Endodermal cell (in vitro differentiated cells): ENCODE measurements around the gene THOP1. TPM values are rescaled to one million over a fixed set of nuclear protein-coding genes. Genes with fewer than 3 reads are reported as not detected.

Source experiments
- DNase-seq: peaks from one replicate; pipeline ENCODE4 v3.0.0-alpha.2; 2017
- H3K27ac ChIP-seq: 2 replicates; pipeline ENCODE4 v1.5.1; 2013; ENCODE audit warnings: mild to moderate bottlenecking, low read depth, low read length, moderate library complexity
- H3K27me3 ChIP-seq: 2 replicates; pipeline ENCODE4 v1.6.1; 2013; ENCODE audit warnings: mild to moderate bottlenecking, low read length, moderate library complexity; ENCODE audit not compliant: insufficient read depth, control insufficient read depth, poor library complexity, severe bottlenecking
- H3K36me3 ChIP-seq: 2 replicates; pipeline ENCODE4 v1.7.0; 2013; ENCODE audit warnings: mild to moderate bottlenecking, low read length, moderate library complexity; ENCODE audit not compliant: control insufficient read depth, insufficient read depth
- H3K4me1 ChIP-seq: one replicate; pipeline ENCODE4 v1.7.0; 2013; ENCODE audit warnings: low read length; ENCODE audit not compliant: control insufficient read depth, insufficient read depth
- H3K4me3 ChIP-seq: 2 replicates; pipeline ENCODE4 v1.5.1; 2013; ENCODE audit warnings: mild to moderate bottlenecking, low read length, moderate library complexity
- H3K9ac ChIP-seq: 2 replicates; pipeline ENCODE4 v1.6.1; 2013; ENCODE audit warnings: mild to moderate bottlenecking, low read length, moderate library complexity; ENCODE audit not compliant: poor library complexity, severe bottlenecking; ENCODE audit errors: extremely low read depth
- H3K9me3 ChIP-seq: 2 replicates; pipeline ENCODE4 v1.6.1; 2013; ENCODE audit warnings: mild to moderate bottlenecking, low read length, moderate library complexity; ENCODE audit not compliant: control insufficient read depth
- H3K27ac Mint-ChIP-seq: 2 replicates; pipeline ENCODE4 v1.8.0; 2020; ENCODE audit warnings: mixed read lengths
- H3K27me3 Mint-ChIP-seq: 2 replicates; pipeline ENCODE4 v1.8.0; 2021; ENCODE audit warnings: mild to moderate bottlenecking, mixed read lengths; ENCODE audit not compliant: insufficient read depth
- H3K36me3 Mint-ChIP-seq: 2 replicates; pipeline ENCODE4 v1.8.0; 2020; ENCODE audit warnings: low read depth, mixed read lengths
- H3K4me1 Mint-ChIP-seq: 2 replicates; pipeline ENCODE4 v1.8.0; 2020; ENCODE audit warnings: mixed read lengths
- H3K4me3 Mint-ChIP-seq: 2 replicates; pipeline ENCODE4 v1.8.0; 2020; ENCODE audit warnings: mild to moderate bottlenecking, moderate library complexity, mixed read lengths
- H3K9me3 Mint-ChIP-seq: 2 replicates; pipeline ENCODE4 v1.8.0; 2020; ENCODE audit warnings: mild to moderate bottlenecking, mixed read lengths
- CTCF ChIP-seq: fragments of 200-600 bp; sonication (generic); conservative IDR thresholded peaks from 2 replicates; pipeline ENCODE4 v1.5.0; 2021; ENCODE audit warnings: antibody characterized with exemption, mild to moderate bottlenecking
- WGBS, 2 experiments: methylation state at CpG; one replicate each; pipeline versions ENCODE4 v1.1.5 to v1.1.7; 2013; ENCODE audit warnings: missing lambda C conversion rate in 2 of 2, mixed read lengths in 1 of 2; ENCODE audit not compliant: insufficient coverage in 1 of 2, insufficient read length in 1 of 2; 5-methylcytosine and 5-hydroxymethylcytosine counted together
- long read RNA-seq, 4 experiments: library from polyadenylated mRNA in 2 of 4; library from RNA in 1 of 4; library from capped mRNA in 1 of 4; stranded (forward) in 3 of 4; unstranded in 1 of 4; transcript quantifications; one replicate each; pipeline ENCODE4 v2.0.0, GENCODE V29; 2020 to 2021; ENCODE audit warnings: inconsistent platforms in 1 of 4
- polyA plus RNA-seq, 2 experiments: library from polyadenylated mRNA; stranded (reverse); fragments of 50-300 nt; gene quantifications; one replicate each; pipeline ENCODE4 v1.2.3, GENCODE V29; 2013
- total RNA-seq, 2 donors: library from RNA; stranded (reverse); fragmentation: NEBNext Ultra II Directional in 1 of 2; extraction: Animal tissue kit (Norgen Biotek cat#: 25700) in 1 of 2; gene quantifications; 2 replicates in 1 of 2; 3 replicates in 1 of 2; pipeline ENCODE4 v1.2.1, GENCODE V29; 2021

Gene THOP1
- 100 to 1,000 TPM; 130 to 170 TPM for total RNA-seq
- 85.8 TPM for polyA plus RNA-seq (2013, experiment 1 of 2)
- polyA plus RNA-seq (2013, experiment 2 of 2) = 77.0 TPM
- long read RNA-seq, experiment 1, full-length matches to known transcripts = 10 of 45 reads
- long read RNA-seq, experiment 1, partial matches to known transcripts = 20 of 45 reads
- long read RNA-seq, experiment 1, other reads (novel, unspliced or antisense) = 15 of 45 reads
- long read RNA-seq, experiment 2, full-length matches to known transcripts = 129 of 174 reads
- long read RNA-seq, experiment 2, partial matches to known transcripts = 14 of 174 reads
- long read RNA-seq, experiment 2, other reads (novel, unspliced or antisense) = 31 of 174 reads
- long read RNA-seq, experiment 3, full-length matches to known transcripts = 251 of 321 reads
- long read RNA-seq, experiment 3, partial matches to known transcripts = 14 of 321 reads
- long read RNA-seq, experiment 3, other reads (novel, unspliced or antisense) = 56 of 321 reads
- long read RNA-seq, experiment 4, full-length matches to known transcripts = 6 of 11 reads
- long read RNA-seq, experiment 4, partial matches to known transcripts = 3 of 11 reads
- long read RNA-seq, experiment 4, other reads (novel, unspliced or antisense) = 2 of 11 reads

- Mint-ChIP-seq H3K9me3 (peaks cover 4% of the 10 kb centered on the region), H3K27me3 (no peaks in the 10 kb centered on the region), H3K4me1 (peaks cover 14% of the 10 kb centered on the region), H3K27ac (peak within 1 kb of the TSS; percentile 82), H3K4me3 (peak within 1 kb of the TSS; percentile 79), H3K36me3 (peaks cover 15% of the 10 kb centered on the region)
- DNase-seq = peak; percentile 99
- Histone ChIP-seq H3K27ac (peak within 1 kb of the TSS; percentile 83), H3K9ac (peak within 1 kb of the TSS; percentile 91), H3K36me3 (peaks cover 14% of the 10 kb centered on the region), H3K4me1 (no peaks in the 10 kb centered on the region), H3K27me3 (no peaks in the 10 kb centered on the region), H3K9me3 (no peaks in the 10 kb centered on the region), H3K4me3 (peak within 1 kb of the TSS; percentile 96)
- TF ChIP-seq CTCF = no peak
- WGBS, 2 experiments = 0% methylated on average over 32 to 78 of the region's 78 CpGs
Observed at GRCh38 chr19:2785244-2785997, at the start of gene THOP1. Gene THOP1, plus strand, starts transcription at chr19:2785503. Its CDS starts 160 bp downstream, at chr19:2785663.

DNA sequence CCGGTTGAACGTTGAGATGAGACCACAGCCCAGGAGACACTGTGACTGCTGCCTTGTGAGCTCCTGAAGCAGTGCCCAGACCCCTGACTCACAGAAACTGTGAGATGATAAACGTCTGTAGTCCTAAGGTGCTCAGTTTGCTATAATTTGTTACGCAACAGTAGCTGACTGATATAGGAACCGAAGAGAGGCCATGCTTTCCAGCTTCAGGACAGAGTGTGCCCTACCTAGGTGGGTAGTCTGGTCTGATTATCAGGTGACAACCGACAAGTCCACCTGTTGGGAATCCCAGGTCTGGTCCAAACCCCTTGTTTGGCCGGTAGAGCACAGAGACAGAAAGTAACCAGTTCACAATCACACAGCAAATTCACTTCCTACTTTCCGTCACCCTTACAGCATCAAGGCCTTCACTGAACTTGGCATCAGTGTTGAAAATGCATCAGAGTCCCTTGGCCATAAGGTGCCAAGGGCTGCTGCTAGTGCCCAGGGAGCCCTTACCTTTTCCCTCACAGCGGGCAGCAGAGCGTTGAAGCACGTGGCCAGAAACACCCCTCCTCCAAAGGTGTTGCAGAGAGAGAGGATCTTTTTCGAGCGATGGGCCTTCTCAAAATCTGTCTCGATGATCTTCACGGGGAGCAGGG, 48.6 kb upstream of the THOP1 start:
- Mint-ChIP-seq H3K4me3 (no peak overlapping the region), H3K9me3 (peaks cover 3% of the 10 kb centered on the region), H3K4me1 (peaks cover 4% of the 10 kb centered on the region), H3K27ac (no peak overlapping the region), H3K36me3 (peaks cover 41% of the 10 kb centered on the region), H3K27me3 (peaks cover 4% of the 10 kb centered on the region)
- no peak overlapping the region for H3K4me3 ChIP-seq
- no peak overlapping the region for H3K9ac ChIP-seq
- H3K4me1 ChIP-seq = peaks cover 3% of the 10 kb centered on the region
- peaks cover 6% of the 10 kb centered on the region for H3K9me3 ChIP-seq
- 95 to 100% methylated on average over 11 to 15 of the region's 15 CpGs for WGBS, 2 experiments
- no peak for DNase-seq
- H3K27me3 ChIP-seq = peaks cover 9% of the 10 kb centered on the region
- no peak for TF ChIP-seq CTCF
- peaks cover 17% of the 10 kb centered on the region for H3K36me3 ChIP-seq
- H3K27ac ChIP-seq = no peak overlapping the region
